ENCODE data around the gene GRM1.

The GRM1 gene

GRCh38 chr6:146359131-146359530 is 330.3 kb downstream of the GRM1 start:
- H3K9me3 ChIP-seq (ENCODE audit: insufficient read depth, low read length): no peaks in the 10 kb centered on the region
- DNase-seq (ENCODE audit: low read depth, low spot score): no peak
- H3K36me3 ChIP-seq (ENCODE audit: insufficient read depth, insufficient read length, low read length): no peaks in the 10 kb centered on the region
- no peaks in the 10 kb centered on the region for H3K4me1 ChIP-seq (ENCODE audit: insufficient read depth, insufficient read length)
- H3K4me3 ChIP-seq (ENCODE audit: insufficient read length, low read depth): no peak overlapping the region
- TF ChIP-seq YY1 (IDR thresholded peaks at IDR 0.05; ENCODE audit: insufficient read depth, insufficient read length) (no peak), SUZ12 (IDR thresholded peaks at IDR 0.05; ENCODE audit: extremely low read depth, insufficient read depth, insufficient read length) (no peak), ZNF274 (IDR thresholded peaks at IDR 0.05; ENCODE audit: low read depth, low read length) (no peak)
- no peaks in the 10 kb centered on the region for H3K27me3 ChIP-seq (ENCODE audit: insufficient read depth, insufficient read length)
- H3K9ac ChIP-seq (ENCODE audit: insufficient read length, low read depth): no peak overlapping the region

DNA sequence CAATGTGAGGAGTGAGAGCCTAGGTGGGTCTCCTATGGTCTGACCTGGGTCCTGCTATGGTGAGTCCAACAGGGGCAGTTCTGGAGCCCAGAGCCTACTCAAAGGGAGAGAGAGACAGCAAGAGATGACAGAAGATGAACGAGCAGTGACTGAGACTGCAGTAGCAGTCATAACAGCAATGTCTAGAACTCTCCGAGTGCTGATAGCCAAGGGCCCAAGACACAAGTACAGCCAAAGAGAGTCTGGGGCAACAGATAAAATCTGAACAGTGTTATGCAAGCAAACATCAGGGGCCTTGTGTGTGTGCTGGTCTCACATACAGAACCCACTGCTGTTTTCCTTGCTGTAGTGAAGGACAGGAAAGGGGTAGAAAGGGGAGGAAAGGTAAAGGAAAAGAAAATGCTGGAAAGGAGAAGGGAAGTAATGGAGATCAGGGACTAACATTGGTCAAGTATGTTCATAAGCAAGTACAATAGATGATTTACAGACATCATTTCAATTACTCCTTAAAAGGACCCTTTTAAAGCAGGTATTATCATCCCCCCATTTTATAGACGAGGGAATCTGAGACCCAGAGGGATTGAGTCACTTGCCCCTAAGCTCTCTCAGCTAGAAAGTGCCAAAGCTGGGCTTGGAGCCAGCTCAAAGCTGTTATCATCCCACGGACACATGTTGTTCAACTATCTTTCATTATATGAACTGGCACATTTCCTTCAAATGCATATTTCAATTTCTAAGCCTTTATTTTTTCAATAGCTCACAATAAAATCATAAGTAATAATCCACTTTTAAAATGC is 332.5 kb downstream of the GRM1 start:
- H3K4me1 ChIP-seq (ENCODE audit: insufficient read depth, insufficient read length): no peaks in the 10 kb centered on the region
- no peaks in the 10 kb centered on the region for H3K36me3 ChIP-seq (ENCODE audit: insufficient read depth, insufficient read length, low read length)
- DNase-seq (ENCODE audit: low read depth, low spot score): no peak
- H3K27me3 ChIP-seq (ENCODE audit: insufficient read depth, insufficient read length): no peaks in the 10 kb centered on the region
- no peak overlapping the region for H3K9ac ChIP-seq (ENCODE audit: insufficient read length, low read depth)
- no peak for TF ChIP-seq ZNF274 (IDR thresholded peaks at IDR 0.05; ENCODE audit: low read depth, low read length)
- TF ChIP-seq YY1 (IDR thresholded peaks at IDR 0.05; ENCODE audit: insufficient read depth, insufficient read length): no peak
- no peak for TF ChIP-seq SUZ12 (IDR thresholded peaks at IDR 0.05; ENCODE audit: extremely low read depth, insufficient read depth, insufficient read length)
- no peaks in the 10 kb centered on the region for H3K9me3 ChIP-seq (ENCODE audit: insufficient read depth, low read length)
- H3K4me3 ChIP-seq (ENCODE audit: insufficient read length, low read depth): no peak overlapping the region

DNA sequence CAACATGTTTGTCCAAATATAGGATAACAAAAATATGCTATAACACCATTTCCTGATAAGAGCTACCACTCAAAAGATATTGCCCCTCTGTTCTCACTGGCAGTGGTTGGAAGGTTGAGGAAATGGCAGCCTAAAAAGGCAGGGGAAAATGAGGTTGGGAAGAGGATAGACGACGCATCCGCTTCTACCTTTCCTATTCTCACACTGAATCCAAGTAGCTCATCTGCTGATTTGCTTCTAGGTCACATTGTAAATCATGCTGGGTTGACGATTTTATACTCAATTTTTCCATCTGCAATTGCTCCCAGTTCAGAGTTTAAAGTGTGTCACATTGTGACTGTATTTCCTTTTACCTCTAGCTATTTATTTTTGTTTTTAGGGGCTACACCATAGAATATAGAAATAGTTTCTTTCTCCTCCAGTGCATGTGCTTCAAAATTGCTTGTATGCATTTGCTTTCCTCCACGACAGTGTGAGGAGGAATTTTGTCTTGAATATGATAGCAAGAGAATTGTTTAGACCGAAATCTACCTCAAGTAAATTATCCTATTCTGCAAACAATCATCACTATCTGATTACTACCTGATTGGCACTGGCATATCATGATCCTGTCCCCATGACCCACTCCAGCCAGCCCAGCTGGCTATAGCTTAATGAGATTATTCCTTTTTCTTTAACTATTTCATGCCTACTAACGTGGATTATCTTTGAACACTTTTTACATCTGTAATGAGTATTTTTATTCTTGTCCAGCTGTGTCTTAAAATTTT is 335.2 kb downstream of the GRM1 start:
- TF ChIP-seq SUZ12 (IDR thresholded peaks at IDR 0.05; ENCODE audit: extremely low read depth, insufficient read depth, insufficient read length) (no peak), YY1 (IDR thresholded peaks at IDR 0.05; ENCODE audit: insufficient read depth, insufficient read length) (no peak), ZNF274 (IDR thresholded peaks at IDR 0.05; ENCODE audit: low read depth, low read length) (no peak)
- H3K9ac ChIP-seq (ENCODE audit: insufficient read length, low read depth): no peak overlapping the region
- DNase-seq (ENCODE audit: low read depth, low spot score): no peak

GRCh38 chr6:146364816-146365594 is 336.1 kb downstream of the GRM1 start:
- H3K27me3 ChIP-seq (ENCODE audit: insufficient read depth, insufficient read length): no peaks in the 10 kb centered on the region
- H3K4me1 ChIP-seq (ENCODE audit: insufficient read depth, insufficient read length): no peaks in the 10 kb centered on the region
- DNase-seq (ENCODE audit: low read depth, low spot score): no peak
- H3K9me3 ChIP-seq (ENCODE audit: insufficient read depth, low read length): no peaks in the 10 kb centered on the region
- no peak overlapping the region for H3K4me3 ChIP-seq (ENCODE audit: insufficient read length, low read depth)
- TF ChIP-seq YY1 (IDR thresholded peaks at IDR 0.05; ENCODE audit: insufficient read depth, insufficient read length) (no peak), ZNF274 (IDR thresholded peaks at IDR 0.05; ENCODE audit: low read depth, low read length) (no peak), SUZ12 (IDR thresholded peaks at IDR 0.05; ENCODE audit: extremely low read depth, insufficient read depth, insufficient read length) (no peak)
- no peaks in the 10 kb centered on the region for H3K36me3 ChIP-seq (ENCODE audit: insufficient read depth, insufficient read length, low read length)
- H3K9ac ChIP-seq (ENCODE audit: insufficient read length, low read depth): no peak overlapping the region

More for the DNA sequence above, 335.2 kb downstream of the GRM1 start:
- Histone ChIP-seq H3K36me3 (ENCODE audit: insufficient read depth, insufficient read length, low read length) (no peaks in the 10 kb centered on the region), H3K27me3 (ENCODE audit: insufficient read depth, insufficient read length) (no peaks in the 10 kb centered on the region), H3K4me3 (ENCODE audit: insufficient read length, low read depth) (no peak overlapping the region), H3K9me3 (ENCODE audit: insufficient read depth, low read length) (no peaks in the 10 kb centered on the region), H3K4me1 (ENCODE audit: insufficient read depth, insufficient read length) (no peaks in the 10 kb centered on the region)

DNA sequence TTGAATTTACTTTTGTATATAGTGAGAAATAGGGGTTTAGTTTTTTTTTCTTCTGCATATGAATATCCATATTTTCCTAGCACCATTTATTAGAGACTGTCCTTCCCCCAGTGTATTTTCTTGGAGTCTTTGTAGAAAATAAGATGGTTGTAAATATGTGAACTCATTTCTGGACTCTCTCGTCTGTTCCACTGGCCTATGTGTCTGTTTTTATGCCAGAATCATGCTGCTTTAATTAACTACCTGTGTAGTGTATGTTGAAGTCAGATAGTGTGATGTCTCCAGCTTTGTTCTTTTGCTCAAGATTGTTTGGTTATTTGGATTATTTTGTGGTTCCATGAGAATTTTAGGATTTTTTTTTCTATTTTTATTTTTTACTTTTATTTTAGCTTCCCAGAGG is 338.2 kb downstream of the GRM1 start:
- H3K9me3 ChIP-seq (ENCODE audit: insufficient read depth, low read length): no peaks in the 10 kb centered on the region
- H3K9ac ChIP-seq (ENCODE audit: insufficient read length, low read depth): no peak overlapping the region
- H3K4me1 ChIP-seq (ENCODE audit: insufficient read depth, insufficient read length): no peaks in the 10 kb centered on the region
- H3K27me3 ChIP-seq (ENCODE audit: insufficient read depth, insufficient read length): no peaks in the 10 kb centered on the region
- no peak for TF ChIP-seq ZNF274 (IDR thresholded peaks at IDR 0.05; ENCODE audit: low read depth, low read length)
- no peak for TF ChIP-seq YY1 (IDR thresholded peaks at IDR 0.05; ENCODE audit: insufficient read depth, insufficient read length)
- TF ChIP-seq SUZ12 (IDR thresholded peaks at IDR 0.05; ENCODE audit: extremely low read depth, insufficient read depth, insufficient read length): no peak
- DNase-seq (ENCODE audit: low read depth, low spot score): no peak
- no peak overlapping the region for H3K4me3 ChIP-seq (ENCODE audit: insufficient read length, low read depth)
- H3K36me3 ChIP-seq (ENCODE audit: insufficient read depth, insufficient read length, low read length): no peaks in the 10 kb centered on the region

DNA sequence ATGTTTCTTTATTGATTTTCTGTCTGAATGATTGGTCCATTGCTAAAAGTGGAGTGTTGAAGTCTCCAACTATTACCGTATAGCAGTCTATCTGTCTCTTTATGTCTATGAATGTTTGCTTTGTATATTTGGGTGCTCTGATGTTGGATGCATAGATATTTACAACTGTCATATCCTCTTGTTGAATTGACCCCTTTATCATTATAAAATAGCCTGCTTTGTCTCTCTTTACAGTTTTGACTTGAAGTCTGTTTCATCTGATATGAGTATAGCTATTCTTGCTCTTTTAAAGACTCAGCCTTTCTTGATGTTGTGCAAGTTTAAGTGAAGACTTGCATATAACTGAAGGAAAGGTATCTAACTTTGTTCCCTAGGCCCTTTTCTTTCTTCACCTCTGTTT is 341.0 kb downstream of the GRM1 start:
- no peak for DNase-seq (ENCODE audit: low read depth, low spot score)
- no peaks in the 10 kb centered on the region for H3K9me3 ChIP-seq (ENCODE audit: insufficient read depth, low read length)
- TF ChIP-seq SUZ12 (IDR thresholded peaks at IDR 0.05; ENCODE audit: extremely low read depth, insufficient read depth, insufficient read length) (no peak), ZNF274 (IDR thresholded peaks at IDR 0.05; ENCODE audit: low read depth, low read length) (no peak)
- no peak overlapping the region for H3K4me3 ChIP-seq (ENCODE audit: insufficient read length, low read depth)
- no peaks in the 10 kb centered on the region for H3K4me1 ChIP-seq (ENCODE audit: insufficient read depth, insufficient read length)
- no peaks in the 10 kb centered on the region for H3K36me3 ChIP-seq (ENCODE audit: insufficient read depth, insufficient read length, low read length)
- H3K27me3 ChIP-seq (ENCODE audit: insufficient read depth, insufficient read length): no peaks in the 10 kb centered on the region
- no peak overlapping the region for H3K9ac ChIP-seq (ENCODE audit: insufficient read length, low read depth)
